AG09309 (cell line): ENCODE data around the gene MORN3.
A peak's percentile ranks its signal among the peaks of the same experiment; 100 is the strongest.
"Not testable (repeated sequence)": the region's sequence is repeated elsewhere in the genome, so short reads cannot be mapped to it uniquely, and the experiment has no call there.

Experiments used
- DNase-seq: peaks from one replicate; pipeline ENCODE4 v3.0.0-alpha.2; 2010; ENCODE audit warnings: low read depth
- H3K4me3 ChIP-seq: 2 replicates; pipeline ENCODE4 v1.5.1; 2011; ENCODE audit warnings: mild to moderate bottlenecking, low read depth, low read length, moderate library complexity; ENCODE audit not compliant: control insufficient read depth
- CTCF ChIP-seq: IDR thresholded peaks from 2 replicates; pipeline ENCODE4 v1.5.1; 2011; ENCODE audit warnings: mild to moderate bottlenecking, low read depth, low read length, inconsistent platforms; ENCODE audit not compliant: insufficient read depth, control insufficient read depth; ENCODE audit errors: missing control alignments

Gene MORN3

DNA sequence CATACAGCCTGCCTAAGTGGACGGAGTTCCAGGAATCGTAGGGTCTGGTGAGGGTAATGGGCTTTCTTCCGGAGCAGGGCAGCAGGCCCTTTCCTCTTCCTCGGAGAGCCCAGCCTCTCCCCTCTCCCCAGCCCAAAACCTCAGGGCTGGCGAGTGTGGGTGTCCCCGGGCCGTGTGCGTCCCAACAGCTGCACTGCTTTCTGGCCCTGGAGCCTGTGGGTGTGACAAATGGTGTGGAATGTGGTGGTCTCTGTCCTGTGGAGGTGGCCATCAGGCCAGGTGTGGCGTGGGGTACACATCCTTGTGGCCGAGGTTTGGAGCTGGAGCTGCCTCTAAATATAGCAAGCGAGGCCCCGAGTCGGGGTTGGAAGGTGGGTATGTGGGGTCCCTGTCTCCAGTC lies 34.6 kb downstream of the MORN3 start:
- no peak overlapping the region for H3K4me3 ChIP-seq
- TF ChIP-seq CTCF, result no peak
- no peak for DNase-seq

DNA sequence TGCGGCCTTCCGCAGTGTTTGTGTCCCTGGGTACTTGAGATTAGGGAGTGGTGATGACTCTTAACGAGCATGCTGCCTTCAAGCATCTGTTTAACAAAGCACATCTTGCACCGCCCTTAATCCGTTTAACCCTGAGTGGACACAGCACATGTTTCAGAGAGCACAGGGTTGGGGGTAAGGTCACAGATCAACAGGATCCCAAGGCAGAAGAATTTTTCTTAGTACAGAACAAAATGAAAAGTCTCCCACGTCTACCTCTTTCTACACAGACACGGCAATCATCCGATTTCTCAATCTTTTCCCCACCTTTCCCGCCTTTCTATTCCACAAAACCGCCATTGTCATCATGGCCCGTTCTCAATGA lies 35.6 kb downstream of the MORN3 start:
- DNase-seq, result not testable (repeated sequence)

GRCh38 chr12:121632069-121632970 lies 37.1 kb downstream of the MORN3 start:
- DNase-seq, result no peak
- no peak overlapping the region for H3K4me3 ChIP-seq
- TF ChIP-seq CTCF, result no peak

More for the DNA sequence above, 35.6 kb downstream of the MORN3 start:
- H3K4me3 ChIP-seq, result not testable (repeated sequence)

DNA sequence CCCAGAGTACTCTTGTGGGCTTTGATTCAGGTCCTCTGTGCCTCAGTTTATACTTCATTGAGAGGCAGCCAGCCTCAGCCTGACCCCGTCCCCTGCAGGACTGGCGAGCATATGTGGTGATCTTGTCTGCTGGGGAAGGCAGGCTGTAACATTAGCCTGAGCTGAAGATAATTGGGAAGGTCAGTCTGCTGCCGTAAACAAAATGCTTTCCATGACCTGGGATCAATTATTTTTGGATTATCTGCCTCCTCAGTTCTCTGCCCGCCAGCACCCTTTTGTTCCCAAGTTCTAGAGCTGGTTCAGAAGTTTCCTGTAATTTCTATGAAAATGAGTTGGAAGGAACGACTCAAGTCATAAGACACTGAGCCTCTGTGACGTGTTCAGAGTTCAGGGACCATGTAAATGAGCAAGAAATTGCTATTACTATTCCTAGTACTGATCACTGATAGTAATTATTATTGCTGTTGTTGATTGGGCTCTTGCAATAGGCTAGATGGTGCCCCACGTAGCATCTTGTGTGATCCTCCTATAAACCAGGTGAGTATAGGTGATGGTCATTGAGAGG lies 38.6 kb downstream of the MORN3 start:
- DNase-seq, result no peak
- TF ChIP-seq CTCF, result no peak

DNA sequence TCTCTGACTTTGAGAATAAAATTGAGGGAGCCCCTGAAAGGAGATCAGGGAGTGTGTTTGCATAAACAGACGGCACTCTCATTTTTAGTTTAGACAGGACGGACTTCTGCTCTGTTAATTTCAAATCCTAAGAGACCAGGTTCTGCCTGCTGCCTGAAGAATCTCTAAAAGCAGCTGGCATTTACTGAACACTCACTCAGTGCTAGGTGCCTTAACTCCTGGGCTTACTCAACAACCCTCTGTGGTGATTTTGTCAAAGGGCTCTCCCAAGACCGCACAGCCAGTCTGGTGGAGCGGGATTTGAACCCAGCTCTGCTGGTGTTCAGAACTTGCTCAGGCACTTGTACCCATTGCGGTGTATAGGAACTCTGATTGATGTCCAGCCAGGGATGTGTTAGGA lies 40.9 kb downstream of the MORN3 start:
- DNase-seq, result no peak
- no peak overlapping the region for H3K4me3 ChIP-seq
- TF ChIP-seq CTCF, result no peak

More for the DNA sequence above, 38.6 kb downstream of the MORN3 start:
- no peak overlapping the region for H3K4me3 ChIP-seq

DNA sequence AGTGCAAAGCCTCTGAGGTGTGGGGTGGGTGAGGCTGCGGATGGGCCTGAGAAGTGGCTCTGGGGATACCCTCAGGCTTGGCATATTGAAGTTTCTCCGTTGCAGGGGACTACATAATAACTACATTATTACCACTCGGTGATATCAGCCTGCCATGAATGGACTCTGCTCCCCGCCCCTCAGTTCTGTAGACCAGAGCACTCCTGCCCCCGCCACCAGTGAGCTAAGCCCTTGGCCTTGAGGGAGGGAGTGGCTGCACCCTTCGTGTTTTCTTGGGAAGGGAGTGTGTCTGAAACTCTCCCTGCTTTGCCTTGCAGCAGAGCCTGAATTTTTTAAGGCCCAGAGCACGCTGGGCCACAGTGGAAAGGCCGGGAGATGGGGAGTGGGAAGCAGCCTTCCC lies 41.4 kb downstream of the MORN3 start:
- DNase-seq, result no peak
- H3K4me3 ChIP-seq, result peak overlapping the region; percentile 69
- no peak for TF ChIP-seq CTCF
